Cardiac septum (tissue), 1 donor: ENCODE measurements around the gene PLD6. TPM values are rescaled to one million over a fixed set of nuclear protein-coding genes. Genes with fewer than 3 reads are reported as not detected.
"Not testable (repeated sequence)": the region's sequence is repeated elsewhere in the genome, so short reads cannot be mapped to it uniquely, and the experiment has no call there.

Experiments used
- DNase-seq: peaks from one replicate; pipeline ENCODE4 v3.0.0-alpha.2; 2020; ENCODE audit warnings: low spot score
- intact Hi-C: fragments of 100-400 bp; cut with DNase I; formaldehyde crosslinking; loops from one replicate; pipeline ENCODE4 v1.14.0; 2022
- total RNA-seq: library from RNA; stranded (reverse); fragmentation: NEBNext Ultra II Directional; extraction: Animal tissue kit (Norgen Biotek cat#: 25700); gene quantifications from one replicate; pipeline ENCODE4 v1.2.1, GENCODE V29; 2021
- donor health status: DM: no; HTN: no; CAD: no.

The PLD6 gene
- total RNA-seq, 1 donor from 2014 or later: 1.4 TPM

DNA sequence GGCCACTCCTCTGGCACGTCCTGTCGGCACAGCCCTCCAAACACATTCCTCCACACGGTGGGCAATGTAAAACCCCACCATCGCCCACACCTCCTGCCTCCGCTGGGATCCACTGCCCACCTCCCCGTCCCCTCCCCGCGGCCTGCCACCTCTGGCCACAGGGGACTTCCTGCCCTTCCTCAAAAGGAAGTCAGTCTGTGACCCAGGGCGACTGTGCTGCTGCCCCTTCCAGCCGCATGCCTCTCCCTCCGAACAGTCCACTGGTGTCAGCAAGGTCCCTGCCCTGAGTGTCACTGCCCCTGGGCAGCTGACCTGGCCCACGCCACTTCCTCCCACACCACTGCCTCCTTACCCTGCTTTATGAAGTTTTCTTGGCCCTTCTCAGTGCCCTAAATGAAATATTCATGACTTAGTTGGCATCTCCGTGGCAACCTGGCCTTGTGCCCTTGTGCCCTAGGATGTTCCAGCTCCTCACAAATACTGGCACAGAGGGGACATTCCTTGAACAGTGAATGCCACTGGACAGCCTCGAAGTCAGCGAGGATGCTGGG is 2.0 kb downstream of the PLD6 start:
- intact Hi-C loops: loop anchor here (10.0 kb wide), 1 partner anchor 199 kb away; no protein-coding TSS in a partner anchor
- DNase-seq: no peak

DNA sequence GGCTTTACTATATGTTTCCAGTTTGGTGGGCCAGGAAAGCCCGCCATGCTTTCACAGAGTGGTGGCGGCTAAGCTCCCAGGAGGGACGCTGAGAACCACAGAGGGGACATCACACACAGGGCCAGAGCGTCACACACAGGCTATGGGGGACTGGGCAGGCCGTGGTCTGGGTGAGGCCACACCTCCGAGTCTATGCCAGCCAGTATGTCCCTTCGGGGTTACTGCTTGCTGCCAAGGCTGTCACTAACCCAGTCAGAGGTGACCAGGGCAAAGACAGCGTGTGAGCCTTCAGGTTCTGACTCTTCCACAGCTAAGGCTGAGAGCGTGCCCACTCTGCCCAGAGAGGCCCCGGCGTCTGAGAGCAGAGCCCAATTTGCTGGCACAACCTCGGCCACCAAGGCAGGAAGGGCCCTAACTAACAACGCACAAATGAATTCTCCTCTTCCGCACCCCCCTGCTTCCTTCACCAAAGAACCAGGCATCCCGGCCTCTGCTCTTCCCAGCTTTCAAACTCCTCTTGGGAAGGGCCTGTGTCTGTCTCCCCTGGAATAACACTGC is 2.9 kb downstream of the PLD6 start:
- intact Hi-C loops: loop anchor here (10.0 kb wide), 1 partner anchor 198 kb away; no protein-coding TSS in a partner anchor
- no peak for DNase-seq

DNA sequence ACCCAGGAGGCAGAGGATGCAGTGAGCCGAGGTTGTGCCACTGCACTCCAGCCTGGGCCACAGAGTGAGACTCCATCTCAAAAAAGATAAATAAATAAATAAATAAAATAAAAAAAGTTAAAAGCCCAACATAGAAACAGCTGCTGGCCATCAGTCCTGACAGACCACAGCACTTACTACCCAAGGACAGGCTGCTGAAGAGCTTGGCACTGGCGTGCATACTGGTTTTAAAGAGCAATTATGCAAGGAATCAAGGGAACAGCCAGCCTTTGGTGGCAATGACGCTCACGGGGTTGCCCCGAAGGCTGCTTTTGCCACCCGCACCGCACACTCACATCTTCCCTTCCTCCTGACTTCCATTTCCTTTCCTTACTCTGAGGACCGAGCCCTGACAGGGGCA is 4.2 kb downstream of the PLD6 start:
- no peak for DNase-seq
- intact Hi-C loops: loop anchor here (10.0 kb wide), 1 partner anchor 197 kb away; no protein-coding TSS in a partner anchor

DNA sequence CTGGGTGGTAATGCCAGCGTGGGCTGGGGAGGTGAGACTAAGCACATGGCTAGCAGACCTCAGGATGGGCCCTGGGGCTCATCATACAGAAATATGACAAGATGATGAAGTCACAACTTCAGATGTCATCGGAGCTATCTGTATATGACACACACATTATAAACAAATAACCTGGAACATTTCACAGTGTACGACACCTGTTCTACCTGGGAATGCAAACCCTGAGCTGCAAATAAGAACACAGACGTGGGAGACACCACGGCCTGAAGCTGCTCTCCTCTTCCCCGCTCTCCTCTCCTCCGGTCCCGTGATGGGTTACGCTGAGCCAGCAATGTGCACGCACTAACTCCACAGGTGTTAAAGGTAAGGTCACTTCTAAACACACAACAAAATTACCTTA is 4.9 kb downstream of the PLD6 start:
- no peak for DNase-seq
- intact Hi-C loops: loop anchor here (10.0 kb wide), 1 partner anchor 196 kb away; no protein-coding TSS in a partner anchor

DNA sequence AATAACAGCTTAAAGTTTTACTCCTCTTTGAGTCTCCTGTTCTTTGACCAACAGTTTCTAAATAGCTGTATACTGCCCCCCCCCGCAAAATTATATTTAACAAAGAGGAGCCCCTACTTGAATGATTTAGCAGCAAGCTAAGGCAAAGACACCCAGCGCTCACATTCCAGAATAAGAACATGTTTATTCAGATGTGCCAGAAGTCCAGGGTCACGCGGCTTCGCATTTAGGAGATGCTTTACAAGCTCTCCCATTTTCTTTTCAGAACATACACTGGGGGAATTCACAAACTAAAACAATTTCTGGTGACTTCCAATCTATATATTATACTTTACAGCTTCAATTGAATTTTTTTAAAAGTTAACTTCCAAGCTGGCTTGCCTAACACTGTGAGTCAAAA is 5.3 kb downstream of the PLD6 start:
- no peak for DNase-seq
- intact Hi-C loops: loop anchor here (10.0 kb wide), 1 partner anchor 196 kb away; no protein-coding TSS in a partner anchor

DNA sequence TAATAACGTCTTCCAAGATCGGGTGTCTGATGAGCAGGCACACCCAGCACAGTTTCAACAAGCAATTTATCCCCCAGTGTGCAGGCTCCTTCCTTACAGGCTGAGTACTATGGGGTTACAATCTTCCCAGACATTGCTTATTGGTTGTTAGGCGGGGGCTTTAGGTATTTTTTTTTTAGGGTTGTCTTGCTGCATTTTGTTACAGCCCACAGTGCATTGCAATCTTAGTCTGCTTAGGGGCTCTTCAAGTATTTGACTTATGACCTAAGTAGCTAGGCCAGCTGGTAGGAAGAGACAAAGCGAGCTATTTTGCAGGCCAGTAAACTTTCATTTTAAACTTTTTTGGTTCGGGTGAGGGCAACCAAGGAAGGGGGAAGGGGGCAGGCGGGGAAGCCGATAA is 5.8 kb downstream of the PLD6 start:
- intact Hi-C loops: loop anchor here (10.0 kb wide), 1 partner anchor 196 kb away; no protein-coding TSS in a partner anchor
- no peak for DNase-seq

DNA sequence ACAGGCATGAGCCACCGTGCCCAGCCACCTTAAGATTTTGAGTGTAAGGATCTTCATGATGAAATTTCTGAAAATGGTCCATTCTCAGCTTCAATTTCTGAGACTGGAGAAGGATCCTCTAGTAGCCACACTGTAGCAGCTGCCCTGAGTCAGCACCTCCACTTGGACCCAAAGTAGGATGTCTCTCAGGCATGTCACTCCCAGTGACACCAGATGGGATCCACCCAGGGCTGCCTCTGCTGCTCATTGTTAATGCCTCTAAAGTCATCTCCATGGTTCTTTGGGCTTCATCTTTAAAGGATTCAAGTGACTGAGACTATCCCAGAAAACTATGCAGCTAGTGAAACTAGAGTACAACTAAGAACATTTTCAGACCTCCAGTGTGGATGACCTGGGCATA is 7.9 kb downstream of the PLD6 start:
- intact Hi-C loops: no loop called here
- DNase-seq: no peak

DNA sequence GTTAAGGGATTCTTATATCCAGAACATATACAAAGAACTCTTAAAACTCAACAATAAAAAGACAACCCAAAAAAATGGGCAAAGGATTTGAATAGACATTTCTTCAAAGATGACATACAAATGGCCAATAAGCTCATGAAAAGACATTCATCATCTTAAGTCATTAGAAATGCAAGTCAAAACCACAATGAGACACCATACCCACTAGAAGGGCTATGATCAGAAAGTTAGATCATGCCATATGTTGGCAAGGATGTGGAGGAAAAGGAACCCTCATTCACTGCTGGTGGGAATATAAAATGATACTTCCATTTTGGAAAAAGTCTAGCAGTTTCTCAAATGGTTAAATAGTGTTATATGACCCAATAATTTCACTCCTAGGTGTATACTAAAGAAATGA is 9.4 kb downstream of the PLD6 start:
- intact Hi-C loops: no loop called here
- DNase-seq: no peak

DNA sequence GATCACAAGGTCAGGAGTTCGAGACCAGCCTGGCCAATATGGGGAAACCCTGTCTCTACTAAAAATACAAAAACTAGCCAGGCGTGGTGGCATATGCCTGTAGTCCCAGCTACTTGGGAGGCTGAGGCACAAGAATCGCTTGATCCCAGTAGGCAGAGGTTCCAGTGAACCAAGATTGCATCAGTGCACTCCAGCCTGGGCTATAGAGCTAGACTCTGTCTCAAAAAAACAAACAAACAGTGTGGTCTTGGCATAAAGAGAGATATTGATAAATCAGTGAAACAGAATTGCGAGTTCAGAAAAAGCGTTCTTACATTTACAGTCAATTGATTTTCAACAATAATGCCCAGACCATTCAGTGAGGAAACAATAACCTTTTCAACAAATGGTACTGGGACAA is 10.7 kb downstream of the PLD6 start:
- DNase-seq, intact Hi-C loops: not testable (repeated sequence)

DNA sequence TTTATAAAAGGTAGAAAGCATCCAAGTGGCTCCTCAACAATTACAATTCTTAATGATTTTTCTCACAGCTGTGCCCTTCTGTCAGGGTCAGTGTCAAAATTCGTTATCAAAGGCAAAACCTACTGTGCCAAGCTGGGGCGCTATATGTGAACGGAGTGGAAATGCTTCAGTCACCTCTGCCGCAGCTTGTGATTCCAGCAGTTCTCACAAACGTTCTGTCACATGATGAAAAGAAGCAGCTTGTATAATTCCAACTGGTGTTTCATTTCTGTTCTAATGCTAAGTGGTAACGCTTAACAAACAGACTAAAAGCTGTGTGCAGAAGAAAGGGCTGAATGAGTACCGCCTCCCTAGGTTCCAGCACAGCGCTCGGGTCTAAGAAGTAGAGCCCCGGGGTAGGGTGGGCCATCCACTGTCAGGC is 14.2 kb downstream of the PLD6 start:
- intact Hi-C loops: loop anchor here (5.0 kb wide), 1 partner anchor 40 kb away; no protein-coding TSS in a partner anchor
- DNase-seq: no peak

DNA sequence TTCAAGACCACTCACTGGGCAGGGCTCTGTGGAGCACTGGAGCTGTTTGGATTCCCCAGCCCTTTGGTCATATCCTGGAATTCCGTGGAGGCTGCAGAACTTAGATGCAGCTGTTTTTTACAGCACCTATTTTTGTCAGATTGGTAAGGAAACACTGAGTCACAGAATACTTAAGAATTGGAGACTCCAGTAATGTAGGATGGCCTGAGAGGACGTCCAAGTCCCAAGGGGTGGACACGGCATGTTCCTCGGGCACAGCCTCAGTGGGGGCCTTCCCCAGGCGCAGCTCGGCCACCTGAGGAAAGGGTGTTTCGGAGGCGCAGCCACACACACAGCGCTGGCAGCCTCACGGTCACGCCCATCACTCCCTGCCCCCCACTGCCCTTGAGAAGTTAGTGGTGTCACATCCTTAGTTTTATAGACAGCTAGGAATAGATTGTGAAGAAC is 14.8 kb downstream of the PLD6 start:
- no peak for DNase-seq
- intact Hi-C loops: loop anchor here (5.0 kb wide), 1 partner anchor 39 kb away; no protein-coding TSS in a partner anchor

DNA sequence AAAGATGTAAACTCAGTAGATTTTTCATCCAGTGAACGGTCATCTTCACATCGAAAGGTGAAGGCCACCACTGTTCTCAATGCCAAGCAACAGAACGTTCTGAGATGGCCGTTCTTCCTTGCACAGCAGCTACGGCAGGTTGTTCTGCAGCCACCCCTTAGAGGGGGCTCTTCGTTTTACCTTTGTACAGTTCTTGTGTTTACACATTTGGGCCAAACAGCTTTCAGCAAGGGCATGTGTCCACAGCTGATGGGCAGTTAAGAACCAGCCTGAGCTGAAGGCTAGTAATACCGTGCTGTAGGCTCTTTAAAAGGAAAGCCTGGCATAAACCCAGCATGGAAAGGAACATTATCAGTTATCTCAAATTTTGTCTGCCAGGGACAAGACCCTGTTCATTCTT is 15.9 kb downstream of the PLD6 start:
- intact Hi-C loops: loop anchor here (5.0 kb wide), 1 partner anchor 38 kb away; no protein-coding TSS in a partner anchor
- no peak for DNase-seq

DNA sequence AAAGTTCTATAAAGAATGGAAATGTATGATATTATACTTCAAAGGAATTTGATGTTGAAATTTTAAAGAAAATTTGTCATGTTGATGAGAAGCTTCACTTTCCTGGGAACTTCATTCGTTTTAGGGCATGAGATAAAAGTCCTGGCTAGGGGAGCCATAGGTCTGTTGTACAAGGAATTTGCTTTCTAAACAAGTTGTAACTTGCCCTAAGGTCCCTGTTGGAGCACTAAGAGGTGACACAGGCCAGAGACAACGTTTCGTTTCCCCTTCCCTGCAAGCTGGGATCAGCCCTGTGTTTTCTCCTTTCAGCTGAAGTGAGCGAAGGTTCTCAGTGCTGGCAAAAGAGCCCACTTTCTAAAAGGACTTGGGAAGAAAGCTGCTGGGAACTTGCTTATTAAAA is 16.6 kb downstream of the PLD6 start:
- intact Hi-C loops: no loop called here
- no peak for DNase-seq

DNA sequence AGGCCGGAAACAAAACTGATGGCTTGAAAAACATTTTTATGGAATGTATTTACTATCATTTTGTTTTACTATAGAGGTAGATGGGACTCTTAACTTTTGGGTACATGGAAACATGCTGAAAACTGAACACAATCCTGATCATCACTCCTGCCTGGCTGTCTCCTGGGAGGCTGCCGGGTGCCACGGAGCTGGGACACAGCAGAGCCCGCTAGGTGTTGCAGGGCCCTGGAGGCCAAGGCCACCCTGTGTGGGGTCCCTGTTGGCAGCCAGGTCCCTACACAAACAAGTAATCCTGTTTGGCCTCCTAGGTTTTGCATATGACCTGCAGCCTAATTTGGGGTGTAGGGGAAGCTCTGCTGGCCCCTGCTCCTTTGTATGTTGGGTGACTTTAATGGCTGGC is 17.5 kb downstream of the PLD6 start:
- intact Hi-C loops: no loop called here
- no peak for DNase-seq

DNA sequence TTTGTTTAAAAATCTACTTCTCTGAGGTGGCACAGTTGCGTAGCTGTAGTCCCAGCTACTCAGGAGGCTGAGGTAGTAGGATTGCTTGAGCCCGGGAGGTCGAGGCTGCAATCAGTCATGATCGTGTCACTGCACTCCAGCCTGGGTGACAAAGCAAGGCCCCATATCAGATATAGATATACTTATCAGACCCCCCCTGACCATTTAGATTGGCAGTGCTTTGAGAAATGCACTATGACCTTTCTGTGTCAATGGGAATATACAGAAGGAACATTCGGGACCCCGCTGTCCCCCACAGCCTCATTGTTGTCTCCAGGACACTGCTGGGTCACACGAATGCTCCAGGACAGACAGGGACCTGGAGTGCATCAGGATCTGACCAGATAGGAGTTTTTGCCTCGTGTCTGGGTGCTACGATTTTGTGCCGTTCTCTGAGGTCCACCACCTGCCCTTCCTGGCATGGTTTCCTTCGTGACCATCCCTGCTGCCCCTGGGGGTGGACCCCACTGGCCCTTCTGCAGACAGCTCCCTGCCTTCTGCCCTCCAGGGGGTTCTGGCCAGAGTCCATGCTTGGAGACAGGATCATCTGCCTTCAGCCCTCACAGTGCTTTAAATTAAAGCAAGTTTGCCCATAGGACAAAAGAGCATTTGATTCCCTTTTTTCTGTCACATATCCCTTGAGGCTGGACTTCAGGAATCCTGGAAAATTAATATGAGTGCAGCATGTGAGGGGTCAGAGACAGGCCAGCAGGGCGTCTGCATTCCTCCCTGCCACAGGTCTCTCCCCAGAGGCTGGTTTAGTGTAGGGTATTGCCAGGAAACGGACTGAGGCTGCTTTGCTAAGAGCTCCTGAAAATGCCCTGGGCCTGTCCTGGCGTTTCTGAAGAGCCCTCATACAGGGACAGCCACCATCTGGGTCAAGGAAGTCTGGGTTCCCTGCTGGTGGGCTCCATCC is 19.3 kb downstream of the PLD6 start:
- no peak for DNase-seq
- intact Hi-C loops: no loop called here

DNA sequence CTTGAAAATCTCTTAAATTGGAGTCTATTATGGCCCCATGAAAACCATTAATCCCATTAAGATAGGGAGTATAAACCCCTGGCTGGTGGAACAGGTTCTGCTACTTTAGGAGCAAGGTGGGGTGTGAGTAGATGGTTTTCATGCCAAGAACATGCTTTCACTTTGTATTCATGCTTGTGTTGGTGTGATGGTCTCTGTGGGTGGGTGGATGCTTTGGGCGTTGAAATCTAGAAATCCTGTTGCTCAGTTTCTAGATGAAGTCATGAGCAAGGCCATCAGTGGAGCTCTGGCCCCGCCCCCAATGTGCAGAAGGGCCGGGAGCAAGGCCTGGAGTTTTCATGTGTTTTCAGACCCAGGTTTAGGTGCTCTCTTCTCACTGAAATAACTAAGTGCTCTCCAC is 20.1 kb downstream of the PLD6 start:
- intact Hi-C loops: no loop called here
- DNase-seq: no peak

DNA sequence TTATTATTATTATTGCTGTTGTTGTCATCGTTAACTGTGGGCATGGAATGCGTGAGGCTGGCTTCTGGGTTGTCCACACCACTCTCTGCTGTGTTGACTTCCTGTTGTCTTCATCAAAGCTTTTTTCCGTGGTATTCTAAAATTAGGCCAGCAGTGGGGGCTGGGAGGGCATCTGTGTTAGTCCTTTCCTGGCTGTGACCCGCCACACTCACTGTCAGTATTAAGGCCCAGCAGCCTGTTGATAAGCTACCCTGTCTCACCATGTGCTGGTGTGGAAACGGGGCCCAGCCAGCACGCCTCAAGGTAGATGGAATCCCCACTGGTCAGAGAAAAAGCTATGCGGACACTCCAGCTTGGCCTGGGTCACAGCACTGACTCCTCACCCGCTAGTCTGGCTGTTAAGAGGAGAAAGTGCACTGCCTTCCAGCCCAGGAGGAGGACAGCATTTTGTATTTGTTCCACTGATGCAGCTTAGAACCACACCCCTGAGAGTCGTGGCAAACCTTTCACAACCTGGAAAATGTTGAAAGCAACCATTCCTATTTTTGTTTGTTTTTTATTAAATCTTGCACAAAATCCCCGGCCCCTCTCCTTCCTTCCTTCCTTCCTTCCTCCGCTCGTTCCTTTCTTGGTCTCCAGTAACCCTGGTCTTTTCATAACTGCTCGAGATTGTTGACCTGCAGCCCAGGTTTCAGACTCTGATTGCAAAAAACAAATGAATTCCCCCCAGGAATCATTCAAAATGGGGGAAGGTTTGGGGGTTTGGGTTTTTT is 21.0 kb downstream of the PLD6 start:
- intact Hi-C loops, DNase-seq: not testable (repeated sequence)

DNA sequence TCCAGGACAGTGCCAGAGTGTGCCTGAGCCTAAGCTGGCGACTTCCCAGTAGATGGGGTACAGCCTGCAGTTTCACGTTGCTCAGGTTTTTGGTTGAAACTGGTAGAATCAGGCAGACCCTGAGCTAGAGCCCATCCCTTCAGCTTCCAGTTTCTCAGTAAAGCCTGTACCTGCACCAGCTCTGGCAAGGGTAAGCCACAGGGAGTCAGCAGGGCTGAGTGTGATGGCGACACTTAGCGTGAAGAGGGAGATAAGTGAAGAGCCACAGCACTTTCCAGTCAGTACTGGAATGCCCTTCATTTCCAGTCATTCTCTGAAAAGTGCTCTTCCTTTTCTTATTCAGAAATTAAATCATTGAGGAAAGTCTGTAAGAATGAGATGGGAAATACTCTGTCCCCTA is 22.4 kb downstream of the PLD6 start:
- DNase-seq: no peak
- intact Hi-C loops: no loop called here

DNA sequence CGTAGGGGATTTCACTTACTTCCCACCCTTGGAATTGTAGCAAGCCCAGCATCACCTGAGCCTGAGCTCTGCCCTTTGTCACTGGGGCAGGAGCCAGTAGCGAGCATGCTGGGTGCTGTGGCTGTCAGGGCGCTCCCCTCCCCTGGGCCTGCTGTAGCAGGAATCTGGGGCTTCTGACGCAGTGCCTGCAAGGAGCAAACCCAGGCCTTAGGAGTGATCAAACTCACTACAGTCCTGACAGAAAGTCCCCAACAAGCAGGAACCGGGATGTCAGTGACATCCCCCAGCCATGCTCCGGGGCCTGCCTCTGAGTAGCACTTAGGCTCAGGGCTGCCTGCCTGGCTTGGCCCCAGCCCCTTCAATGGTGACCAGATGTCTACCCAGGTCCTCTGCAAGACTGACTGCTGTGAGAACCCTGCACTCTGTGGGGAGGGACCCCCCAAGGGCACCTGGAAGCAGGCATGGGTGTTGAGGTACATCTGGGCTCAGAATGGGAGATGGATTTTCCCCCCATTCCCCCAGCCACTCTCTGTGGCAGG is 23.5 kb downstream of the PLD6 start:
- no peak for DNase-seq
- intact Hi-C loops: no loop called here
